COLO668 (cell line): ENCODE measurements around the gene TSC1.

Source experiments
- DNase-seq: peaks from one replicate; lab custom pipeline; 2025; ENCODE audit not compliant: unreplicated experiment; lab: John Stamatoyannopoulos, UW

TSC1 gene

DNA sequence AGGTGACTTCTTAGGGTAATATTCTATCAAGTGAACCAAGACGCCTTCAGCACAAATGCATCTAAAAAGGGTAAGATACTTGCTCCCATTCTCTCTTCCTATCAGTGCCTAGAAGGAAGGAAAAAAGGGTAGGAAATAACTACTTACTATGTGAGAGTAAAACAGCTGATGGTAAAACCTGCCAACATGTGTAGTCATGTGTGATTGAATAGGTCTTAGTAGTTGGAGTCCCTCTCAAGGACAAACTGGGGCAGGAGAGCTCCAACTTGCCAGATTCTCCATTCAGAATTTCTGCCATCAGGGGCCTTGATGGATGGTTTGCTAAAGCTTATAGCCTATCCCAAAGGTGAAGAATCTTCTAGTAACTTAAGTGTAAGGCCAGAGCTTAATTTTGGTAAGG lies 5.2 kb downstream of the TSC1 start:
- DNase-seq, result no peak

- DNase-seq, result no peak
Observed at GRCh38 chr9:132937463-132937901, 6.9 kb downstream of the TSC1 start.

GRCh38 chr9:132935026-132935425 lies 9.4 kb downstream of the TSC1 start:
- DNase-seq, result no peak

DNA sequence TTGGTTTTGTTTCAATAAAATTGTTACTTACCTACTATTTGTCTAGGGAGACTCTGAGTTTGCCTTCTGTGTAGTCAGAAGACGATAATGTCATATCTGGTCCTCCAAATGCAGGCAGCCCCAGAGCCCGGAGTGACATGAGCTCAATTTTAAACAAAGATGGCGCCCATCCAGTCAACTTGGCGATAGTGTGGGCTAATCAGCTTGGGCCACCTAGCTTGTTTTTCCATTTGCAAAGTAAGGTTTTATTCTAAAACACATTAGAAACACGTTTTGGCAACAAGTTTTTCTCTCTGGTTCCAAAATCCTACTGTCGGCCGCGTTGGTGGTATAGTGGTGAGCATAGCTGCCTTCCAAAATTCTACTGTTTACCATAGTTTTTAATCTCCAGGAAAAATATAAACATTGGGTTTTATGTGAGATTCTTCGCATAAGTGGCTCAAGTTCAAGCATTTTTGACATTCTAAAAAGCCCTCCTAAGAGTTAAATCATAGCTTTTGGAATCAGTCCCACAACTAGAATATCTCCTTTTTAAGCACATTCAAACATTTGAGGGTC lies 13.2 kb downstream of the TSC1 start:
- DNase-seq, result no peak

GRCh38 chr9:132927704-132928103 lies 16.7 kb downstream of the TSC1 start:
- DNase-seq, result no peak

DNA sequence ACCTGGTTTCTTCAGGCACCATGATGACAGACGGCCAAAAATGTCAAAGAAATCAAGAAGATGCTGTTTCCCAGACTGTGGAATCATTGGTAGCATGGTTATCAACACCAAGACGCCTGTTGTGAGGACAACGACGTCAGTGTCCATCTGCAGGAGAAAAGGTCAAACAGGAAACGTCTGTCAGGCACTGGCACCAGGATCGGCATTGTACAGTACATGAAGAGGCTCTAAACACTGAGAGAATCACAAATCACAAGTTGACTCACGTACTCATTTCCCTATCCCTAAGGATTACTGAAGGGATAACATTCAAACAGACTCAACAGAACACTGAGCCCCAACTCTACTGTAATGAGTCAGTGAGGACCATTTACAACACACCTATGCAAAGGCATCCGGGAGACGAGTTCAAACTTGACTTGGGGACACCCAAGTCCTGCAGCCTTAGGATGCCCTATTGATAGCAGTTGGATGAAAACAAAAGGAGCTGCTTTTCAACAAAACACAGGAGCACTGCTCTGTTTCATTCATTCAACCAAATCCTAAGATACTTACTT lies 21.0 kb downstream of the TSC1 start:
- no peak for DNase-seq

DNA sequence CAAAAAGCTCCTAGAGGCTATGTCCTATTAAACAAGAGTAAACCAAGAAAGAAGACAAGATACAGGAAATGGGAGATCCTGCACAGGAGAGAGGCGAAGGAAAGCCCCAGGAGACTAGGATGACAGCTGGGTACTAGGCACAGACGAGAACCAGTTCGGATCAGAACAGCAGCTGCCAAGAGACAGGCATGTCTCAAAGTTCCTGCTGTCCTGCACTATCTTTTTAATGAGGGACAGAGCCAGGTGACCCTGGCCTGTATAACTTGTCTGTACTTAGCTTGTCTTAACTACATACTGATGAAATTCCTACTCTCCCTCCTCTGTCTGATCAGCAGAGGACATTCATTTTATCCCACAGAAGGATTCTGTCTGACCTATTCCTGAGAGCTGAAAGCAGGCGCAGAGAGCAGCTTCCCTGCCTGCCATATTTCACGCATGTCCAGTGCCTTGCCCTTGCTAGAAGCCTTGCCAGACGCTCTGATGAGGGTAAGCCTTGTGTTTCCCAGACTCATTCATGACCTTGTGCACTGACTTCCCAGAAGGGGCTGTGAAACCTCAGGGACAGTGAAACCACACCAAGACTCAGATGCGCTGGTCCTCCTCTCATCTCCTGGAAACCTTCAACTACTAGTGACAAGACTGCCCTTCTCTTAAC lies 24.7 kb downstream of the TSC1 start:
- DNase-seq, result no peak

DNA sequence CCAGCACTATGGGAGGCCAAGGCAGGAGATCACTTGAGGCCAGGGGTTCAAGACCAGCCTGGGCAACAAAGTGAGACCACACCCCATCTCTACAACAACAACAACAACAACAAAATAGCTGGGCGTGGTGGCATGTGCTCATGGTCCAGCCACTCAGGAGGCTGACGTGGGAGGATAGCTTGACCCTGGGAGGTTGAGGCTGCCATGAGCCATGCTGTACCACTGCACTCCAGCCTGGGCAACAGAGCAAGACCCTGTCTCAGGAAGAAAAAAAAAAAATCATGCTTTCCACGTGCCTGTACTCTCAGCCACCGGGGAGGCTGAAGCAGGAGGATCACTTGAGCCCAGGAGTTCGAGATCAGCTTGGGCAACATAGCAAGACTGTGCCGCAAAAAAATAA lies 29.5 kb downstream of the TSC1 start:
- no peak for DNase-seq

DNA sequence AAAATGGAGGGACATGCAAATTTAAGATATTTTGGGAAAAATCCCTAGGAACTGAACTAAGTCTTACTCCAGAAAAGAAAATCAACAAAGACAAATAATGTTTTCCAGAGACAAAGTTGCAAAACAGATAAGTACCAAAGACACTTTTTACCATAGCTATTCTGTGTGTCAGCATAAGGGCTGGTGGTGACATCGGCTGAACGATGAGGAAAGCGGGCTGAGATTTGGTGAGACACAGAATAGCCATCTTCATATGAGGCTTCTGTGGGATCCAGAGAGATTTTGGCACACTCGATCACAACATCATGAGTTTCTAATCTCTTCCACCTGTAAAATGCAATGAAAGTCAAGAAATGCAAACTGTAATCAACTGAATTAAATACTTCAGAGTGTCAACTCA lies 32.3 kb downstream of the TSC1 start:
- DNase-seq, result no peak

- no peak for DNase-seq
Observed at GRCh38 chr9:132910376-132910775, 34.0 kb downstream of the TSC1 start.

GRCh38 chr9:132909311-132909710 lies 35.1 kb downstream of the TSC1 start:
- no peak for DNase-seq

- DNase-seq, result no peak
Observed at GRCh38 chr9:132908635-132909034, 35.8 kb downstream of the TSC1 start.

DNA sequence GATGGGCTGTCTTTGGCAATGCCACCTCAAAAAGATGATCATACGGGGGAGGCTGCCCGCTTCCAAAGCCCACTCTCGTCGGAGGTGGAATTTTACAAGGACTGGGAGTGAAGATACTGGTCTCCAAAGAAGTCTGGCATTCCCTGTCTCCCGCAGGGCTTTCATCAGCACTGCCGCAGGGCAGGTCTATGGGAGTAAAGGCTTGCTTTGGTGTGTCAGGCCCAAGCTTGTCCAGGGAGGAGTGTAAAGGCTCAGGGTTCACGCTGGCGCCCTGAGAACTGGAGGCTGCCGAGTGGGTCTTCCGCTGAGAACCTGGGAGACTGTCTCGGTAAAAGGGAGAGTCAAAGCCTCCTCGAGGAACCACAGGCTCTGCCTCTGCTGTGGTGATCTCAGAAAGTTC lies 38.7 kb downstream of the TSC1 start:
- no peak for DNase-seq

GRCh38 chr9:132903574-132904492 lies 40.6 kb downstream of the TSC1 start:
- DNase-seq, result no peak

DNA sequence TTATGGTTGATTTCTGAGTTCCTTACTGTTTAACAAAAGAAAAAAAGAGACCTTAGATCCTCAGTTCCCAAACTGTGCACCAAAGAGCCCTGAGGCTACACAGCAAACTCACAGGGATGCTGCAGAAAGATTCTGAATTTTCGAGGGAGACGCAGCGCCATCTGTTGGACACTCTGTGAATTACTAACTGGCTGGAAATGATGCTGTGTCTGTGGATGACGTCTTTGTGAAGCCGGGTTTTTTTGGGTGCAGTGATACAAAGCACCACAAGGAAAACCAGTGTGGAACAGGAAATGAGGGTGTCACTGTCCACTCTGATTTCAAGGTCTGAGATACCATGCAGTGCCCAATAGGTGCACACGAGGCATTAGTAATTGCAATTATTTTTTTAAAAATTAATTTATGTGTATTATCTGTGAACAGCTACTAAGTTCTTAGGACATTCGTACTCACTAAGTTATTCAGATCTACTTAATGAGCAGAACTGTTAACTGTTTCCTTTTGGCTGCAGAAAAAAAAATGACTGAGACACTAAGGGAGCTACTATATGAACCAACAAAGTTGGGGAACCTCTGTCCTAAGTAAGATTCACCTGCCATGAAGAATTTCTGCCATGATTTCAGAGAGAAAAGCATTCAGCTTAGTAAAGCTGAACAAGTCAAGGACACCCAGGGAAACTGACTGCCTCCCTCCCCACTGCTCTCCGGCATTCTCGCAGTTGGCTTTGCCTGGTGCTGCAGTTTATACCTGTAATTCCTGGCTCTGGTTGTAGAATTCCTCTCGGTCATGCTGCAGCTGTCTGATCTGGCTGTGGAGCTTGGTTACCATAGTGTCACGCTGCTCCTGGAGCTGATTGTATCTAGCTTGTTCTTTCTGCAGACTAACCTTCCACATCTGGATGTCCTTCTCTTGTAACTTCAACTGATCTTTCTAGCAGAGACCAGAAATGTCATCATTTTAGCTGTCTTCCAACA lies 42.3 kb downstream of the TSC1 start:
- DNase-seq, result peak; percentile 49

DNA sequence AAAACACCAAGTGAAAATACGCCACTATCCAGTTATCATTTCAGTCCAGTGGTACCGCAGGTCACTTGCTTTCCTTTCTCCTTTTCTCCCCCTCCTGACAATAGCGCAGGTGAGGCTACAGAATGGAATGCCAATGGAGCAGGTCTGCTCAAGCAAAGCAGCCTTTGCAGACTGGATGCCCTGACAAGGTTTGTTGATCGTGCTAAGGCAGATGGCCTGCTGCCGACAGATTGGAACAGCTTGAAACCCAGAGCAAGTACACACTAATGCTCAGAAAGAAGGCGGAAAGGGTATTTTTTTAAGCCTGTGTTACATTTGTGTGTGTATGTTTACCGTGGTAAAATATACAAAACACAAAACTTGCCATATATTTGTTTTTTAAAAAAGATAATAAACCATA lies 46.4 kb downstream of the TSC1 start:
- DNase-seq, result no peak

- DNase-seq, result no peak
Observed at GRCh38 chr9:132896906-132897305, 47.5 kb downstream of the TSC1 start.

GRCh38 chr9:132896264-132896663 lies 48.2 kb downstream of the TSC1 start:
- DNase-seq, result no peak

DNA sequence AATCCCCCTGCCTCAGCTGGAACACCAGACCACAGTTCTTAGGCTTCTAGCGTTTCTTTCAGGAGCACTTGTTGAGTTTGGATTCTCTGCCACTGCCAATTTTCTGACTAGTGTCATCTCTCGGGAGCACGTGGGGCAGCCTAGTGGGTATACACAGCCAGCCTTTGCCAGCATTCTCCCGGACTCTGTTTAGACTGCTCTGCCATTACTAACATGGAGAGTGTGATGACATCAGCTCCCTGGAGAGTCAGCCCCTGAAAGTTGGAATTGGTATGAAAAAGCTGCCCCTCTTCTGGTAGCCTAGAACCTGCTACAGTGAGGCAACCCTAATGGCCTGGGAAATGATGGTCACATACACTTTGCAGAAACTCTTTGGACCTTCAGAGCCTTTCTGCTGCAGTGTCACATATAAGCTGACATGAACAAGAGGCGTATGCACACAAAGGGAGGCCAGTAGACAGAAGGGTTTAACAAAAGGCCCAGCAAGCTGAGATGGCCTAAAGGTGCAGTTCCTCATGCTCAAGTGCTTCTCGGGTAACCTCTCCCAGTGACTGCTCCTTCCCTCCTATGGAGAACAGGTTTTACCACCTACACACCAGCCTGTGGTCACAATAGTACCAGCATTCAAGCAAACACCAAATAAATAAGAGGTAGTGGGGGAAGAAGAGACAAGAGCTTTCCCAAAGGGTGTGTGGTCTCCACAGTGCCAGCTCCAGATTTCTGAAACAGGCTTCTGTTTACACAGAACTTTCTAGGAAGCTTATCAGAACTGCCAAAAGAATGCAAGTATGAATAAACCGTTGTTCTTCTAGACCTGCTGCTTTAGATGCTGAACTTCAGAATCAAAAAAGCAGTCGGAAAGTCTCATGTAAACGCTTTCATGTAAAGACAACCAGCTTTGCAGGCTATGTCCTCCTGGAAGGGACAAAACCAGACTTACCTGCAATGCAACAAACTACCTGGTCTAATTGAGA lies 49.3 kb downstream of the TSC1 start:
- no peak for DNase-seq
